ENCODE results near the gene PIGK.
A peak's percentile ranks its signal among the peaks of the same experiment; 100 is the strongest.

Gene PIGK

GRCh38 chr1:77267035-77267434 is 47.8 kb upstream of the PIGK start (continued):
- no peak for TF ChIP-seq ZBTB44 (tag by site-specific recombination; IDR thresholded peaks at IDR 0.05)

GRCh38 chr1:77265180-77265579 is 46.0 kb upstream of the PIGK start:
- CTCF ChIA-PET: interaction anchor here (0.6 kb wide), 1 partner anchor 869 kb away, joined by 4 read pairs; no protein-coding TSS in a partner anchor
- Histone ChIP-seq H3K36me3 (ENCODE audit: control insufficient read depth in 2 of 2, insufficient read depth in 1 of 2, low read length in 2 of 2) (no peaks in the 10 kb centered on the region), H3K9me3 (ENCODE audit: control insufficient read depth, insufficient read depth, low read depth, low read length) (no peaks in the 10 kb centered on the region), H3K4me1 (ENCODE audit: control insufficient read depth, insufficient read depth, low read length) (no peaks in the 10 kb centered on the region), H3K27ac (ENCODE audit: extremely low read depth, low read depth, low read length) (no peak overlapping the region), H3K4me3 (ENCODE audit: low read depth, low read length) (no peak overlapping the region)
- POLR2A ChIA-PET: no interaction called here
- TF ChIP-seq ZNF777 (tag by site-specific recombination; IDR thresholded peaks at IDR 0.05; ENCODE audit: borderline replicate concordance): no peak
- no peak for TF ChIP-seq ZNF571 (tag by site-specific recombination; IDR thresholded peaks at IDR 0.05)
- TF ChIP-seq ZNF529 (tag by site-specific recombination; IDR thresholded peaks at IDR 0.05; ENCODE audit: insufficient replicate concordance): no peak
- TF ChIP-seq ZNF514 (tag by site-specific recombination; IDR thresholded peaks at IDR 0.05): no peak
- no peak for TF ChIP-seq ZNF148 (tag by site-specific recombination; IDR thresholded peaks at IDR 0.05; ENCODE audit: borderline replicate concordance)
- TF ChIP-seq REST (tag by site-specific recombination; IDR thresholded peaks at IDR 0.05): no peak
- peak; percentile 90 for TF ChIP-seq ZIC2 (tag by site-specific recombination; IDR thresholded peaks at IDR 0.05)

- TF ChIP-seq ZNF311 (tag by site-specific recombination; IDR thresholded peaks at IDR 0.05; ENCODE audit: borderline replicate concordance): no peak
- no peak for TF ChIP-seq ZNF596 (tag by site-specific recombination; IDR thresholded peaks at IDR 0.05)
- TF ChIP-seq ZBTB17 (tag by site-specific recombination; IDR thresholded peaks at IDR 0.05): peak; percentile 42; the same call in 1 of the 2 replicates
- no peak for TF ChIP-seq FEZF1 (tag by site-specific recombination; IDR thresholded peaks at IDR 0.05)
- POLR2A ChIA-PET: no interaction called here
- Histone ChIP-seq H3K27ac (ENCODE audit: extremely low read depth, low read depth, low read length) (no peak overlapping the region), H3K4me3 (ENCODE audit: low read depth, low read length) (no peak overlapping the region), H3K9me3 (ENCODE audit: control insufficient read depth, insufficient read depth, low read depth, low read length) (no peaks in the 10 kb centered on the region), H3K4me1 (ENCODE audit: control insufficient read depth, insufficient read depth, low read length) (no peaks in the 10 kb centered on the region), H3K36me3 (ENCODE audit: control insufficient read depth in 2 of 2, insufficient read depth in 1 of 2, low read length in 2 of 2) (no peaks in the 10 kb centered on the region)
- CTCF ChIA-PET: no interaction called here
Measured at GRCh38 chr1:77263708-77264107, 44.5 kb upstream of the PIGK start.

GRCh38 chr1:77253211-77253610 is 34.0 kb upstream of the PIGK start:
- no peak overlapping the region for H3K27ac ChIP-seq (ENCODE audit: extremely low read depth, low read depth, low read length)
- ChIA-PET CTCF (no interaction called here), POLR2A (interaction anchor here (1.5 kb wide), 1 partner anchor 15 kb away, joined by 3 read pairs; no protein-coding TSS in a partner anchor)
- no peak overlapping the region for H3K4me3 ChIP-seq (ENCODE audit: low read depth, low read length)
- no peaks in the 10 kb centered on the region for H3K36me3 ChIP-seq (ENCODE audit: control insufficient read depth in 2 of 2, insufficient read depth in 1 of 2, low read length in 2 of 2)
- H3K4me1 ChIP-seq (ENCODE audit: control insufficient read depth, insufficient read depth, low read length): no peaks in the 10 kb centered on the region
- H3K9me3 ChIP-seq (ENCODE audit: control insufficient read depth, insufficient read depth, low read depth, low read length): no peaks in the 10 kb centered on the region
- no peak for TF ChIP-seq ZNF324 (tag by site-specific recombination; IDR thresholded peaks at IDR 0.05)
- no peak for TF ChIP-seq ZNF155 (tag by site-specific recombination; IDR thresholded peaks at IDR 0.05)
- TF ChIP-seq ZNF248 (tag by site-specific recombination; IDR thresholded peaks at IDR 0.05): no peak
- no peak for TF ChIP-seq ZBTB17 (tag by site-specific recombination; IDR thresholded peaks at IDR 0.05)
- no peak for TF ChIP-seq ZNF561 (tag by site-specific recombination; IDR thresholded peaks at IDR 0.05; ENCODE audit: borderline replicate concordance)
- TF ChIP-seq ZSCAN5A (tag by site-specific recombination; IDR thresholded peaks at IDR 0.05): no peak
- TF ChIP-seq SP3 (tag by site-specific recombination; IDR thresholded peaks at IDR 0.05): no peak
- no peak for TF ChIP-seq ZFP3 (tag by site-specific recombination; IDR thresholded peaks at IDR 0.05; ENCODE audit: low read depth)
